Adrenal gland (tissue), 12 donors: Measurements from ENCODE around the gene HMCN2. TPM values are rescaled to one million over a fixed set of nuclear protein-coding genes. Genes with fewer than 3 reads are reported as not detected.

ENCODE experiments used
- DNase-seq, 7 donors: peaks; one replicate each; pipeline ENCODE4 v3.0.0-alpha.2; 2019 to 2020
- H3K27ac ChIP-seq, 5 donors: fragments of 200-600 bp; sonication (generic) in 4 of 5; 1 replicate in 3 of 5; 2 replicates in 2 of 5; pipeline versions ENCODE4 v1.5.1 to v1.8.0; 2016 to 2020; ENCODE audit warnings: mild to moderate bottlenecking in 1 of 5
- H3K27me3 ChIP-seq: fragments of 200-600 bp; 2 replicates; pipeline ENCODE4 v1.8.0; 2021
- H3K36me3 ChIP-seq, 2 donors: fragments of 200-600 bp; replicated peaks in 1 of 2; 1 replicate in 1 of 2; 2 replicates in 1 of 2; pipeline versions ENCODE4 v1.5.1 to v1.8.0; 2018 to 2022
- H3K4me1 ChIP-seq, 2 donors: fragments of 200-600 bp; replicated peaks in 1 of 2; 1 replicate in 1 of 2; 2 replicates in 1 of 2; pipeline versions ENCODE4 v1.5.1 to v1.8.0; 2018 to 2021
- H3K4me3 ChIP-seq, 4 donors: fragments of 200-600 bp; sonication (generic) in 3 of 4; one replicate each; pipeline ENCODE4 v1.5.1; 2016 to 2018
- H3K9me3 ChIP-seq, 3 donors: fragments of 200-600 bp; sonication (generic) in 1 of 3; replicated peaks in 1 of 3; 1 replicate in 2 of 3; 2 replicates in 1 of 3; pipeline versions ENCODE4 v1.5.1 to v1.8.0; 2016 to 2021
- CTCF ChIP-seq, 6 experiments: fragments of 450-650 bp in 4 of 6; fragments of 200-600 bp in 2 of 6; sonication (generic) in 1 of 6; IDR thresholded peaks; 1 replicate in 5 of 6; 2 replicates in 1 of 6; pipeline versions ENCODE4 v1.5.1 to v1.8.0; 2016 to 2021; ENCODE audit warnings: antibody characterized with exemption in 6 of 6, mild to moderate bottlenecking in 2 of 6, moderate library complexity in 1 of 6
- POLR2A ChIP-seq, 2 donors: fragments of 450-650 bp; IDR thresholded peaks; one replicate each; pipeline ENCODE4 v1.6.1; 2017; ENCODE audit warnings: antibody characterized with exemption in 2 of 2, mild to moderate bottlenecking in 2 of 2, moderate library complexity in 1 of 2
- WGBS, 4 donors: extraction: QIAGEN DNeasy Blood & Tissue Kit in 2 of 4; methylation state at CpG; one replicate each; pipeline versions ENCODE4 v1.1.5 to v1.1.7; 2013 to 2017; 5-methylcytosine and 5-hydroxymethylcytosine counted together
- intact Hi-C, 2 donors: fragments of 100-400 bp; cut with DNase I; formaldehyde crosslinking; loops; one replicate each; pipeline versions ENCODE4 v1.14.1 to v1.15.0; 2022 to 2023
- polyA plus RNA-seq, 3 donors: library from polyadenylated mRNA; stranded (reverse); fragments of 200-250 nt in 2 of 3; fragments of 350-450 nt in 1 of 3; fragmentation: Illumina TruSeq in 1 of 3; extraction: RNeasy Lipid Tissue Mini Kit (QIAGEN cat#74804) in 1 of 3; gene quantifications; one replicate each; pipeline ENCODE4 v1.2.3, GENCODE V29; 2013 to 2014
- total RNA-seq, 9 donors: library from RNA; depleted of rRNA in 4 of 9; stranded (reverse); fragments of >200 nt in 4 of 9; fragments of 120-200 nt in 1 of 9; fragmentation: NEBNext Ultra II Directional in 1 of 9; extraction: Animal tissue kit (Norgen Biotek cat#: 25700) in 1 of 9; gene quantifications; one replicate each; pipeline versions ENCODE4 v1.1.0 to v1.2.4, GENCODE V29; 2013 to 2023
- donor health status: healthy with polysubstance abuse.
- donor health status: Bipolar disorder and iron deficiency.
- donor health status: DM: yes; HTN: yes; CAD: no.
- donor health status: DM: no; HTN: no; CAD: no.
- donor health status: DM: no; HTN: no; CAD: no.
- donor health status: DM: yes; HTN: yes; CAD: no.

Gene HMCN2
- total and polyA plus RNA-seq, 12 donors: 0.05 to 25.8 (median 0.42) TPM; not detected in 1

- TF ChIP-seq POLR2A (IDR thresholded peaks at IDR 0.05) (no peak), CTCF (IDR thresholded peaks at IDR 0.05) (no peak)
- Histone ChIP-seq H3K36me3 (no peaks in the 10 kb centered on the region), H3K27ac (no peak overlapping the region), H3K4me1 (no peaks in the 10 kb centered on the region), H3K9me3 (no peaks in the 10 kb centered on the region), H3K4me3 (no peak overlapping the region), H3K27me3 (peaks cover 8% of the 10 kb centered on the region)
- 50 to 69% (median 59%) methylated on average over 6 to 13 of the region's 13 CpGs for WGBS, 4 donors
- no peak for DNase-seq
- intact Hi-C loops: no loop called here
Measured at GRCh38 chr9:130290291-130291181, 25.0 kb downstream of the HMCN2 start.

GRCh38 chr9:130291474-130291873 is 25.9 kb downstream of the HMCN2 start:
- Histone ChIP-seq H3K9me3 (no peaks in the 10 kb centered on the region), H3K36me3 (no peaks in the 10 kb centered on the region), H3K27ac (no peak overlapping the region), H3K4me3 (no peak overlapping the region), H3K27me3 (peaks cover 8% of the 10 kb centered on the region), H3K4me1 (no peaks in the 10 kb centered on the region)
- no peak for DNase-seq
- WGBS, 4 donors: 58 to 72% (median 63%) methylated on average over 5 of the region's 5 CpGs
- TF ChIP-seq POLR2A (IDR thresholded peaks at IDR 0.05) (no peak), CTCF (IDR thresholded peaks at IDR 0.05) (no peak)
- intact Hi-C loops: no loop called here

- Histone ChIP-seq H3K36me3 (no peaks in the 10 kb centered on the region), H3K27ac (no peak overlapping the region), H3K9me3 (no peaks in the 10 kb centered on the region), H3K27me3 (peaks cover 8% of the 10 kb centered on the region), H3K4me1 (no peaks in the 10 kb centered on the region), H3K4me3 (no peak overlapping the region)
- intact Hi-C loops: no loop called here
- 68 to 82% (median 79%) methylated on average over 6 of the region's 6 CpGs for WGBS, 4 donors
- DNase-seq: no peak
- TF ChIP-seq POLR2A (IDR thresholded peaks at IDR 0.05) (no peak), CTCF (IDR thresholded peaks at IDR 0.05) (no peak)
Measured at GRCh38 chr9:130292106-130292505, 26.5 kb downstream of the HMCN2 start.

GRCh38 chr9:130294664-130295063 is 29.1 kb downstream of the HMCN2 start:
- 76 to 100% (median 84%) methylated on average over 2 to 6 of the region's 6 CpGs for WGBS, 4 donors
- no peak overlapping the region for H3K4me3 ChIP-seq
- no peaks in the 10 kb centered on the region for H3K36me3 ChIP-seq
- intact Hi-C loops: no loop called here
- no peaks in the 10 kb centered on the region for H3K4me1 ChIP-seq
- H3K27me3 ChIP-seq: peaks cover 4% of the 10 kb centered on the region
- no peaks in the 10 kb centered on the region for H3K9me3 ChIP-seq
- TF ChIP-seq POLR2A (IDR thresholded peaks at IDR 0.05) (no peak), CTCF (IDR thresholded peaks at IDR 0.05) (no peak)
- DNase-seq: no peak
- H3K27ac ChIP-seq: no peak overlapping the region
